GM21360 (cell line): Measurements from ENCODE around the gene PLAAT3.
A peak's percentile ranks its signal among the peaks of the same experiment; 100 is the strongest.
"Not testable (repeated sequence)": the region's sequence is repeated elsewhere in the genome, so short reads cannot be mapped to it uniquely, and the experiment has no call there.

Source experiments
- ATAC-seq: cut with Tn5 transposase; IDR thresholded peaks from one replicate; pipeline ENCODE4 v1.9.1; 2021; ENCODE audit warnings: mild to moderate bottlenecking, moderate library complexity; ENCODE audit not compliant: unreplicated experiment

PLAAT3 gene

GRCh38 chr11:63542506-63542905 lies 71.7 kb downstream of the PLAAT3 start:
- ATAC-seq: not testable (repeated sequence)

- ATAC-seq: no peak
These were observed 76.7 kb downstream of the PLAAT3 start for GRCh38 chr11:63537293-63538101.

- ATAC-seq: no peak
These were observed 77.5 kb downstream of the PLAAT3 start, which contains the start of gene PLAAT4 for GRCh38 chr11:63536669-63537292. Gene PLAAT4, plus strand, starts transcription at chr11:63536808. Its CDS starts 61 bp downstream, at chr11:63536869.

- ATAC-seq: no peak
These were observed 78.5 kb downstream of the PLAAT3 start for GRCh38 chr11:63535734-63536133.

GRCh38 chr11:63534895-63535461 lies 79.3 kb downstream of the PLAAT3 start:
- no peak for ATAC-seq

GRCh38 chr11:63534076-63534475 lies 80.2 kb downstream of the PLAAT3 start:
- no peak for ATAC-seq

- no peak for ATAC-seq
These were observed 81.3 kb downstream of the PLAAT3 start for GRCh38 chr11:63532799-63533475.

GRCh38 chr11:63532117-63532516 lies 82.1 kb downstream of the PLAAT3 start:
- no peak for ATAC-seq

- peak; percentile 78 for ATAC-seq
These were observed 83.0 kb downstream of the PLAAT3 start for GRCh38 chr11:63531074-63531792.

- no peak for ATAC-seq
These were observed 84.2 kb downstream of the PLAAT3 start for GRCh38 chr11:63530021-63530420.

- not testable (repeated sequence) for ATAC-seq
These were observed 84.9 kb downstream of the PLAAT3 start for GRCh38 chr11:63529373-63529772.

GRCh38 chr11:63528729-63529278 lies 85.4 kb downstream of the PLAAT3 start:
- ATAC-seq: not testable (repeated sequence)

- ATAC-seq: not testable (repeated sequence)
These were observed 86.1 kb downstream of the PLAAT3 start for GRCh38 chr11:63528156-63528555.

GRCh38 chr11:63527667-63528066 lies 86.6 kb downstream of the PLAAT3 start:
- ATAC-seq: no peak
